HEK293 (cell line): ENCODE results near the gene DDAH1.

Source experiments
- CTCF ChIA-PET: fragments of 350-600 bp; formaldehyde crosslinking; extraction: SDS; loops from one replicate; lab custom pipeline; 2021; ENCODE audit warnings: antibody characterized with exemption; lab: Yijun Ruan, JAX
- POLR2A ChIA-PET: fragments of 300-600 bp; formaldehyde crosslinking; extraction: SDS; loops from one replicate; lab custom pipeline; 2020; ENCODE audit warnings: antibody characterized with exemption, inconsistent platforms; lab: Yijun Ruan, JAX
- H3K27ac ChIP-seq: fragments of 200-500 bp; sonication (Bioruptor generic); 2 replicates; pipeline ENCODE4 v1.5.1; 2014; ENCODE audit warnings: low read depth, low read length, control low read depth, inconsistent platforms; ENCODE audit errors: extremely low read depth
- H3K36me3 ChIP-seq, 2 experiments: fragments of 200-500 bp in 1 of 2; sonication (Bioruptor generic) in 1 of 2; 1 replicate in 1 of 2; 2 replicates in 1 of 2; pipeline ENCODE4 v1.5.1; 2014 to 2017; ENCODE audit warnings: inconsistent platforms in 2 of 2, low read length in 2 of 2; ENCODE audit not compliant: control insufficient read depth in 2 of 2, insufficient read depth in 1 of 2
- H3K4me1 ChIP-seq: fragments of 200-500 bp; sonication (Bioruptor generic); 2 replicates; pipeline ENCODE4 v1.5.1; 2014; ENCODE audit warnings: mild to moderate bottlenecking, low read length, inconsistent platforms; ENCODE audit not compliant: control insufficient read depth, insufficient read depth
- H3K4me3 ChIP-seq: 2 replicates; pipeline ENCODE4 v1.5.1; 2011; ENCODE audit warnings: low read depth, mild to moderate bottlenecking, control low read depth, low read length, moderate library complexity
- H3K9me3 ChIP-seq: fragments of 200-500 bp; sonication (Bioruptor generic); 2 replicates; pipeline ENCODE4 v1.5.1; 2014; ENCODE audit warnings: low read depth, low read length, inconsistent platforms; ENCODE audit not compliant: control insufficient read depth, insufficient read depth
- INSM2 ChIP-seq: fragments of 450-650 bp; formaldehyde crosslinking; IDR thresholded peaks from 2 replicates; pipeline ENCODE4 v1.5.1; 2016; ENCODE audit warnings: missing biosample characterization, missing genetic modification characterization
- KLF8 ChIP-seq: fragments of 450-650 bp; formaldehyde crosslinking; IDR thresholded peaks from 2 replicates; pipeline ENCODE4 v1.5.1; 2016; ENCODE audit warnings: missing biosample characterization, missing genetic modification characterization
- PRDM2 ChIP-seq: fragments of 450-650 bp; formaldehyde crosslinking; IDR thresholded peaks from 2 replicates; pipeline ENCODE4 v1.5.1; 2016; ENCODE audit warnings: missing biosample characterization, missing genetic modification characterization, borderline replicate concordance
- SCRT2 ChIP-seq: fragments of 450-650 bp; formaldehyde crosslinking; IDR thresholded peaks from 2 replicates; pipeline ENCODE4 v1.5.1; 2016; ENCODE audit warnings: missing biosample characterization, missing genetic modification characterization
- TCF7L2 ChIP-seq: IDR thresholded peaks from 2 replicates; pipeline ENCODE4 v1.6.1; 2011; ENCODE audit warnings: low read depth, mild to moderate bottlenecking, inconsistent platforms, low read length, moderate library complexity, borderline replicate concordance
- TSHZ1 ChIP-seq: fragments of 450-650 bp; formaldehyde crosslinking; IDR thresholded peaks from 2 replicates; pipeline ENCODE4 v1.5.1; 2016; ENCODE audit warnings: missing biosample characterization, missing genetic modification characterization, borderline replicate concordance
- ZFP69B ChIP-seq: fragments of 450-650 bp; formaldehyde crosslinking; IDR thresholded peaks from 2 replicates; pipeline ENCODE4 v1.5.1; 2016; ENCODE audit warnings: missing biosample characterization, missing genetic modification characterization
- ZIC2 ChIP-seq: fragments of 450-650 bp; formaldehyde crosslinking; IDR thresholded peaks from 2 replicates; pipeline ENCODE4 v1.5.1; 2016; ENCODE audit warnings: missing biosample characterization, missing genetic modification characterization
- ZNF114 ChIP-seq: fragments of 450-650 bp; formaldehyde crosslinking; IDR thresholded peaks from 2 replicates; pipeline ENCODE4 v1.5.0; 2017; ENCODE audit warnings: missing biosample characterization, missing genetic modification characterization
- ZNF132 ChIP-seq: fragments of 450-650 bp; formaldehyde crosslinking; IDR thresholded peaks from 2 replicates; pipeline ENCODE4 v1.5.1; 2017; ENCODE audit warnings: missing biosample characterization, missing genetic modification characterization, borderline replicate concordance
- ZNF146 ChIP-seq: fragments of 450-650 bp; formaldehyde crosslinking; IDR thresholded peaks from 2 replicates; pipeline ENCODE4 v1.5.1; 2016; ENCODE audit warnings: missing biosample characterization, missing genetic modification characterization
- ZNF18 ChIP-seq: fragments of 450-650 bp; formaldehyde crosslinking; IDR thresholded peaks from 2 replicates; pipeline ENCODE4 v1.5.1; 2016; ENCODE audit warnings: missing biosample characterization, missing genetic modification characterization
- ZNF184 ChIP-seq: fragments of 450-650 bp; IDR thresholded peaks from 2 replicates; pipeline ENCODE4 v1.5.1; 2018; ENCODE audit warnings: missing biosample characterization, mild to moderate bottlenecking, missing genetic modification characterization
- ZNF23 ChIP-seq: fragments of 450-650 bp; formaldehyde crosslinking; IDR thresholded peaks from 2 replicates; pipeline ENCODE4 v1.5.1; 2016; ENCODE audit warnings: missing biosample characterization, missing genetic modification characterization, borderline replicate concordance
- ZNF37A ChIP-seq: fragments of 450-650 bp; IDR thresholded peaks from 2 replicates; pipeline ENCODE4 v1.5.1; 2018; ENCODE audit warnings: missing biosample characterization, missing genetic modification characterization
- ZNF404 ChIP-seq: fragments of 450-650 bp; formaldehyde crosslinking; IDR thresholded peaks from 2 replicates; pipeline ENCODE4 v1.5.1; 2017; ENCODE audit warnings: missing biosample characterization, missing genetic modification characterization
- ZNF449 ChIP-seq: fragments of 450-650 bp; formaldehyde crosslinking; IDR thresholded peaks from 2 replicates; pipeline ENCODE4 v1.5.1; 2017; ENCODE audit warnings: missing biosample characterization, mild to moderate bottlenecking, missing genetic modification characterization, moderate library complexity
- ZNF777 ChIP-seq: fragments of 450-650 bp; formaldehyde crosslinking; IDR thresholded peaks from 2 replicates; pipeline ENCODE4 v1.5.1; 2017; ENCODE audit warnings: missing biosample characterization, missing genetic modification characterization, borderline replicate concordance
- ZNF791 ChIP-seq: fragments of 450-650 bp; formaldehyde crosslinking; IDR thresholded peaks from 2 replicates; pipeline ENCODE4 v1.5.1; 2016; ENCODE audit warnings: missing biosample characterization, missing genetic modification characterization
- ZSCAN5A ChIP-seq: fragments of 450-650 bp; formaldehyde crosslinking; IDR thresholded peaks from 2 replicates; pipeline ENCODE4 v1.5.1; 2016; ENCODE audit warnings: missing biosample characterization, missing genetic modification characterization

DDAH1 gene

GRCh38 chr1:85319491-85319890 is 145.5 kb downstream of the DDAH1 start:
- no peak overlapping the region for H3K27ac ChIP-seq
- POLR2A ChIA-PET = no interaction called here
- H3K4me3 ChIP-seq = no peak overlapping the region
- H3K4me1 ChIP-seq = peaks cover 7% of the 10 kb centered on the region; the same call in 1 of the 2 replicates
- TF ChIP-seq ZNF37A (no peak), PRDM2 (no peak), ZIC2 (tag by site-specific recombination) (no peak), KLF8 (no peak), ZSCAN5A (tag by site-specific recombination) (no peak), TCF7L2 (no peak), ZNF184 (no peak), ZNF23 (tag by site-specific recombination) (no peak), ZNF146 (tag by site-specific recombination) (no peak), ZNF114 (tag by site-specific recombination) (no peak), ZNF404 (tag by site-specific recombination) (no peak), ZNF132 (tag by site-specific recombination) (no peak)
- TF ChIP-seq, all 188 proteins: peak for 0
- Histone ChIP-seq H3K36me3 (no peaks in the 10 kb centered on the region; a peak in 1 of 3 replicates), H3K9me3 (no peaks in the 10 kb centered on the region)
- CTCF ChIA-PET = interaction anchor here (1.0 to 1.4 kb wide), 2 partner anchors 11 to 24 kb away, joined by 6 to 12 read pairs; no protein-coding TSS in a partner anchor

GRCh38 chr1:85318217-85318616 is 146.7 kb downstream of the DDAH1 start:
- Histone ChIP-seq H3K4me3 (no peak overlapping the region), H3K36me3 (no peaks in the 10 kb centered on the region), H3K27ac (no peak overlapping the region), H3K9me3 (no peaks in the 10 kb centered on the region), H3K4me1 (peaks cover 7% of the 10 kb centered on the region; the same call in 1 of the 2 replicates)
- TF ChIP-seq ZNF791 (tag by site-specific recombination) = no peak
- no peak for TF ChIP-seq TSHZ1 (tag by site-specific recombination)
- no peak for TF ChIP-seq INSM2 (tag by site-specific recombination)
- TF ChIP-seq ZNF449 (tag by site-specific recombination) = no peak
- TF ChIP-seq ZFP69B (tag by site-specific recombination) = no peak
- TF ChIP-seq SCRT2 = peak; percentile 43
- no peak for TF ChIP-seq ZNF18
- no peak for TF ChIP-seq ZNF777 (tag by site-specific recombination)
- CTCF ChIA-PET = interaction anchor here (0.8 kb wide), 1 partner anchor 11 kb away, joined by 3 read pairs; no protein-coding TSS in a partner anchor
- POLR2A ChIA-PET = no interaction called here
